K562 (cell line): ENCODE results near the gene MTF1. TPM values are rescaled to one million over a fixed set of nuclear protein-coding genes. Genes with fewer than 3 reads are reported as not detected.

Source experiments
- ATAC-seq: fragments of 200-7000 bp; cut with Tn5 transposase; 3 replicates; pipeline ENCODE4 v1.9.1; 2020; ENCODE audit warnings: moderate library complexity
- BruUV-seq: library from RNA; stranded (reverse); fragments of 400-500 nt; replicated peaks from 2 replicates; lab custom pipeline; 2021; lab: Mats Ljungman, UMichigan
- CTCF ChIA-PET: fragments of 300-600 bp; formaldehyde crosslinking; extraction: SDS; loops from one replicate; lab custom pipeline; 2021; ENCODE audit warnings: low intra/inter-chr PET ratio; lab: Yijun Ruan, JAX
- POLR2A ChIA-PET: fragments of 300-600, 350-650 bp; sonication (Branson Sonifier 250); formaldehyde crosslinking; extraction: SDS; loops from one replicate; lab custom pipeline; 2021; ENCODE audit warnings: antibody characterized with exemption, inconsistent platforms; lab: Yijun Ruan, JAX
- DNase-seq, 4 experiments: peaks; one replicate each; pipeline versions ENCODE4 v3.0.0 to v3.0.0-alpha.2; 2011 to 2018; ENCODE audit warnings: low spot score in 3 of 4, mixed read lengths in 3 of 4; ENCODE audit errors: extremely low read depth in 1 of 4
- FAIRE-seq: peaks from 2 replicates; lab custom pipeline; 2011; peaks lifted over from hg19 to GRCh38; lab: Jason Lieb, UNC
- H2AFZ ChIP-seq: 2 replicates; pipeline ENCODE4 v1.6.0; 2011; ENCODE audit warnings: low read depth, low read length, control low read depth, inconsistent platforms
- H3K27ac ChIP-seq: fragments of 200-600 bp; 3 replicates; pipeline ENCODE4 v1.8.0; 2011; ENCODE audit warnings: low read depth, mild to moderate bottlenecking, control low read depth, inconsistent platforms, low read length, moderate library complexity, mixed read lengths; ENCODE audit errors: extremely low read depth
- H3K27me3 ChIP-seq, 2 experiments: fragments of 300-600 bp in 1 of 2; 2 replicates in 1 of 2; 3 replicates in 1 of 2; pipeline versions ENCODE4 v1.6.0 to v1.8.0; 2011; ENCODE audit warnings: inconsistent platforms in 2 of 2, low read length in 2 of 2, mild to moderate bottlenecking in 1 of 2, mixed read lengths in 1 of 2, moderate library complexity in 1 of 2; ENCODE audit not compliant: control insufficient read depth in 2 of 2, insufficient read depth in 2 of 2
- H3K36me3 ChIP-seq: fragments of 300-600 bp; 3 replicates; pipeline ENCODE4 v1.8.0; 2011; ENCODE audit warnings: mild to moderate bottlenecking, low read length, inconsistent platforms; ENCODE audit not compliant: control insufficient read depth, insufficient read depth
- H3K4me1 ChIP-seq, 2 experiments: fragments of 200-600 bp in 1 of 2; replicated peaks in 1 of 2; 2 replicates in 1 of 2; 3 replicates in 1 of 2; pipeline versions ENCODE4 v1.5.1 to v1.8.0; 2011; ENCODE audit warnings: inconsistent platforms in 2 of 2, low read length in 2 of 2, mild to moderate bottlenecking in 1 of 2, mixed read lengths in 1 of 2, moderate library complexity in 1 of 2; ENCODE audit not compliant: control insufficient read depth in 2 of 2, insufficient read depth in 2 of 2
- H3K4me2 ChIP-seq: 2 replicates; pipeline ENCODE4 v1.6.1; 2011; ENCODE audit warnings: low read length, control low read depth, inconsistent platforms, mixed read lengths; ENCODE audit not compliant: insufficient read depth
- H3K4me3 ChIP-seq: fragments of 200-600 bp; sonication (generic), shearing (Covaris generic); 2 replicates; pipeline ENCODE4 v1.5.1; 2016; ENCODE audit warnings: control low read depth, inconsistent platforms
- H3K79me2 ChIP-seq: fragments of 200-600 bp; 3 replicates; pipeline ENCODE4 v1.8.0; 2011; ENCODE audit warnings: low read length, inconsistent platforms; ENCODE audit not compliant: control insufficient read depth, insufficient read depth
- H3K9ac ChIP-seq, 2 experiments: 2 replicates each; pipeline versions ENCODE4 v1.6.0 to v1.6.1; 2011; ENCODE audit warnings: low read depth in 2 of 2, low read length in 2 of 2, control low read depth in 1 of 2, inconsistent platforms in 1 of 2, mild to moderate bottlenecking in 1 of 2, mixed read lengths in 1 of 2; ENCODE audit not compliant: insufficient read depth in 1 of 2
- H3K9me1 ChIP-seq: one replicate; pipeline ENCODE4 v1.6.0; 2011; ENCODE audit warnings: inconsistent platforms, mild to moderate bottlenecking, low read length, moderate library complexity; ENCODE audit not compliant: control insufficient read depth, insufficient read depth
- H3K9me3 ChIP-seq: replicated peaks from 2 replicates; pipeline ENCODE4 v1.5.1; 2011; ENCODE audit warnings: low read depth, low read length, inconsistent platforms; ENCODE audit not compliant: control insufficient read depth, insufficient read depth
- H4K20me1 ChIP-seq: replicated peaks from 2 replicates; pipeline ENCODE4 v1.6.1; 2011; ENCODE audit warnings: low read length, inconsistent platforms, mixed read lengths; ENCODE audit not compliant: control insufficient read depth, insufficient read depth
- CBX3 ChIP-seq, 2 experiments: IDR thresholded peaks; 1 replicate in 1 of 2; 2 replicates in 1 of 2; pipeline ENCODE4 v1.6.1; 2012; ENCODE audit warnings: inconsistent platforms in 2 of 2, low read length in 2 of 2, borderline replicate concordance in 1 of 2, control low read depth in 1 of 2
- CHD4 ChIP-seq: fragments of 200-600 bp; sonication (generic); IDR thresholded peaks from 3 replicates; pipeline ENCODE4 v1.6.1; 2012; ENCODE audit warnings: low read depth, mild to moderate bottlenecking, mixed read lengths, low read length, inconsistent platforms; ENCODE audit not compliant: insufficient read depth, insufficient replicate concordance, poor library complexity, severe bottlenecking
- PRPF4 ChIP-seq: fragments of 200-400 bp; formaldehyde crosslinking; IDR thresholded peaks from one replicate; pipeline ENCODE4 v1.6.1; 2017; ENCODE audit warnings: low read length, low read depth, mild to moderate bottlenecking; ENCODE audit not compliant: insufficient read depth, poor library complexity, severe bottlenecking
- SREBF2 ChIP-seq: sonication (generic); formaldehyde crosslinking; IDR thresholded peaks from 2 replicates; pipeline ENCODE4 v1.4.0; 2020; ENCODE audit warnings: mild to moderate bottlenecking, missing genetic modification reagents
- U2AF2 ChIP-seq: fragments of 200-400 bp; formaldehyde crosslinking; optimal IDR thresholded peaks from 2 replicates; pipeline ENCODE3; 2017; ENCODE audit warnings: low read depth, mild to moderate bottlenecking, low read length
- ZNF274 ChIP-seq: IDR thresholded peaks from 2 replicates; pipeline ENCODE4 v1.6.1; 2011; ENCODE audit warnings: low read depth, mild to moderate bottlenecking, low read length, moderate library complexity, borderline replicate concordance
- ZNF589 ChIP-seq: fragments of 200-800 bp; sonication (Bioruptor generic); IDR thresholded peaks from 2 replicates; pipeline ENCODE4 v1.6.1; 2016; ENCODE audit warnings: low read depth, missing genetic modification characterization, missing compliant biosample characterization
- WGBS: fragments of 100-300 bp; shearing (Covaris generic); methylation state at CpG from one replicate; pipeline ENCODE4 v1.1.6; 2016; ENCODE audit warnings: low coverage, mixed read lengths; ENCODE audit not compliant: insufficient coverage; ENCODE audit errors: missing lambda C conversion rate; 5-methylcytosine and 5-hydroxymethylcytosine counted together
- in situ Hi-C: fragments of 300-500 bp; cut with MboI; formaldehyde crosslinking; loops from 4 replicates; pipeline ENCODE4 v1.15.0; 2018; ENCODE audit warnings: inconsistent platforms, mixed read lengths
- intact Hi-C: fragments of 100-400 bp; cut with micrococcal nuclease; formaldehyde crosslinking; loops from 2 replicates; pipeline ENCODE4 v1.14.2; 2022
- polyA plus RNA-seq, 8 experiments: library from polyadenylated mRNA; depleted of rRNA in 4 of 8; stranded (reverse) in 5 of 8; unstranded in 3 of 8; fragments of >200 nt; fragmentation: Nextera tagmentation in 2 of 8; fragmentation: Illumina TruSeq in 1 of 8; extraction: Ambion mirVana in 2 of 8; extraction: Trizol in 1 of 8; gene quantifications; 2 replicates each; pipeline versions ENCODE4 v1.2.1 to v1.2.3, GENCODE V29; 2011 to 2014; ENCODE audit warnings: inconsistent platforms in 1 of 8, missing spikeins in 1 of 8
- total RNA-seq, 7 experiments: library from RNA; depleted of rRNA in 6 of 7; stranded (reverse); fragments of >200 nt in 6 of 7; fragmentation: Illumina TruSeq in 2 of 7; extraction: Trizol in 2 of 7; gene quantifications; 2 replicates each; pipeline versions ENCODE4 v1.2.1 to v1.2.3, GENCODE V29; 2011 to 2021; ENCODE audit warnings: low replicate concordance in 1 of 7
- TF ChIP-seq, protein P1 (sequence below): fragments of 250-450 bp; sonication (Bioruptor Pico); IDR thresholded peaks from 2 replicates; pipeline ENCODE4 v1.4.0; 2020; ENCODE audit warnings: mild to moderate bottlenecking, moderate library complexity
- TF ChIP-seq, protein P2 (sequence below): IDR thresholded peaks from 2 replicates; pipeline ENCODE4 v1.6.1; 2011; ENCODE audit not compliant: insufficient read length; ENCODE audit errors: extremely low read depth

MTF1 gene
- total and polyA plus RNA-seq, 9 of the 15 experiments (the other 6 are each of a cell fraction or from before 2014, with no cell fraction given): 1.1 to 12.2 (median 4.3) TPM

DNA sequence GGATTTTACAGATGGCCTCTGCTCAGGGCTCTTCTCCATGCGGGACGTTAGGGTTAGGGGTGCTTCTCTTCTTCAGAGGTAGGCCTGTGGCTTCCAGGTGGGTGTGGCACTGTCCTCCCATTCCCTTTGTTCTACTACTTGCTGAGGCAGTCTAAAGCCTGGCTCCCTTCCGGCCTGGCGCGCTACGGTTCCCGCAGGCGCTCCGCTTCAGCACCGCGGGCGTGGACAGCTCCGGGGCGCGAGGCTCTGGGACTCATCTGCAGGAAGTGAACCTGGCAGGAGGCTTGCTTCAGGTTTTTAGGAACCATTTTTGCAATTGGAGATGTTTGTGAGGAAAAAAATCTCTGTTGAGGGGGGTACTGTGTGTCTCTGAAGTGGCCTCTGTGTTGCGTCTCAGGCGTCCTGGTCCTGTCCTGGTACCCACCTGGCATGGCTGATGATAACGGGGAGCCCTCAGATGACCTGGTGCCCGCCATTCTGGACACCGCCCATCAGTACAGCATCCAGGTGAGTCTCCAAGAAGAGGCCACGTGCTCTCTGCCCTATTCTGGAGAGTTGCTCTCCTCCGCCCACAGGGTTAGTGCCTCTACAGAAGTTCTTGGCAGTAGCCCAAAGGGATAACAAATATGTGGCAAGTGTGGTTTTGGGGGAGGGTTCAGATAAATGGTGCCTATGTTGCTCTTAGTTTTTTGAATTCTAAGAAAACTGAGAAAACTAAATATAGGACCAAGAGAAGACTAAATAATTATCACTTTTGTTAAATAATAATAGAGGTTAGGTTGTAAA lies 63.9 kb downstream of the MTF1 start:
- DNase-seq: peak; percentile 85 to 88 (median 86)
- in situ Hi-C loops (no loop called here), intact Hi-C loops (no loop called here)
- H3K27ac ChIP-seq: no peak overlapping the region
- H3K4me1 ChIP-seq: peaks cover 0 to 27% of the 10 kb centered on the region in 2 experiments; a peak in 3 of 5 replicates
- no peak overlapping the region for H3K4me3 ChIP-seq
- ChIA-PET POLR2A (interaction anchor here (0.6 kb wide), 4 partner anchors 9 to 104 kb away, joined by 3 to 7 read pairs (median 3); no protein-coding TSS in a partner anchor), CTCF (no interaction called here)
- no peaks in the 10 kb centered on the region for H3K9me3 ChIP-seq
- H3K36me3 ChIP-seq: peaks cover 6% of the 10 kb centered on the region; the same call in 1 of the 3 replicates
- H3K9me1 ChIP-seq: no peaks in the 10 kb centered on the region
- 5% methylated on average over 19 of the region's 22 CpGs for WGBS
- H2AFZ ChIP-seq: no peak overlapping the region
- H3K27me3 ChIP-seq: peaks cover 17 to 38% of the 10 kb centered on the region in 2 experiments; a peak in 4 of 5 replicates
- H3K79me2 ChIP-seq: no peaks in the 10 kb centered on the region
- peaks cover 20% of the 10 kb centered on the region for H4K20me1 ChIP-seq
- no peak overlapping the region for H3K9ac ChIP-seq
- no TSS peak for BruUV-seq
- ATAC-seq: peak; percentile 88
- peak; percentile 89 for FAIRE-seq
- H3K4me2 ChIP-seq: no peak overlapping the region
- TF ChIP-seq SREBF2 (CRISPR knock-in tag) (no peak), PRPF4 (no peak), CHD4 (no peak), ZNF589 (CRISPR knock-in tag) (no peak), U2AF2 (no peak), ZNF274 (no peak), CBX3 (IDR thresholded peaks at IDR 0.05; ENCODE audit: borderline replicate concordance in 1 of 2, low read length in 2 of 2) (no peak; a peak in 1 of 3 replicates)
- TF ChIP-seq, protein P1, sequence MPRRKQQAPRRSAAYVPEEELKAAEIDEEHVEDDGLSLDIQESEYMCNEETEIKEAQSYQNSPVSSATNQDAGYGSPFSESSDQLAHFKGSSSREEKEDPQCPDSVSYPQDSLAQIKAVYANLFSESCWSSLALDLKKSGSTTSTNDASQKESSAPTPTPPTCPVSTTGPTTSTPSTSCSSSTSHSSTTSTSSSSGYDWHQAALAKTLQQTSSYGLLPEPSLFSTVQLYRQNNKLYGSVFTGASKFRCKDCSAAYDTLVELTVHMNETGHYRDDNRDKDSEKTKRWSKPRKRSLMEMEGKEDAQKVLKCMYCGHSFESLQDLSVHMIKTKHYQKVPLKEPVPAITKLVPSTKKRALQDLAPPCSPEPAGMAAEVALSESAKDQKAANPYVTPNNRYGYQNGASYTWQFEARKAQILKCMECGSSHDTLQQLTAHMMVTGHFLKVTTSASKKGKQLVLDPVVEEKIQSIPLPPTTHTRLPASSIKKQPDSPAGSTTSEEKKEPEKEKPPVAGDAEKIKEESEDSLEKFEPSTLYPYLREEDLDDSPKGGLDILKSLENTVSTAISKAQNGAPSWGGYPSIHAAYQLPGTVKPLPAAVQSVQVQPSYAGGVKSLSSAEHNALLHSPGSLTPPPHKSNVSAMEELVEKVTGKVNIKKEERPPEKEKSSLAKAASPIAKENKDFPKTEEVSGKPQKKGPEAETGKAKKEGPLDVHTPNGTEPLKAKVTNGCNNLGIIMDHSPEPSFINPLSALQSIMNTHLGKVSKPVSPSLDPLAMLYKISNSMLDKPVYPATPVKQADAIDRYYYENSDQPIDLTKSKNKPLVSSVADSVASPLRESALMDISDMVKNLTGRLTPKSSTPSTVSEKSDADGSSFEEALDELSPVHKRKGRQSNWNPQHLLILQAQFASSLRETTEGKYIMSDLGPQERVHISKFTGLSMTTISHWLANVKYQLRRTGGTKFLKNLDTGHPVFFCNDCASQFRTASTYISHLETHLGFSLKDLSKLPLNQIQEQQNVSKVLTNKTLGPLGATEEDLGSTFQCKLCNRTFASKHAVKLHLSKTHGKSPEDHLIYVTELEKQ (CRISPR knock-in tag): no peak
- TF ChIP-seq, protein P2, sequence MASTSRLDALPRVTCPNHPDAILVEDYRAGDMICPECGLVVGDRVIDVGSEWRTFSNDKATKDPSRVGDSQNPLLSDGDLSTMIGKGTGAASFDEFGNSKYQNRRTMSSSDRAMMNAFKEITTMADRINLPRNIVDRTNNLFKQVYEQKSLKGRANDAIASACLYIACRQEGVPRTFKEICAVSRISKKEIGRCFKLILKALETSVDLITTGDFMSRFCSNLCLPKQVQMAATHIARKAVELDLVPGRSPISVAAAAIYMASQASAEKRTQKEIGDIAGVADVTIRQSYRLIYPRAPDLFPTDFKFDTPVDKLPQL: no peak
